Uterus (tissue), 4 donors: ENCODE measurements around the gene GTF2F2. TPM values are rescaled to one million over a fixed set of nuclear protein-coding genes. Genes with fewer than 3 reads are reported as not detected.

Experiments
- DNase-seq, 2 donors: peaks; one replicate each; pipeline ENCODE4 v3.0.0-alpha.2; 2019 to 2020
- H3K27ac ChIP-seq, 2 donors: fragments of 200-600 bp; sonication (generic); 1 replicate in 1 of 2; 2 replicates in 1 of 2; pipeline ENCODE4 v1.5.1; 2016 to 2018
- H3K27me3 ChIP-seq, 2 donors: fragments of 200-600 bp; sonication (generic); one replicate each; pipeline ENCODE4 v1.5.1; 2018 to 2019; ENCODE audit warnings: control low read depth in 1 of 2
- H3K36me3 ChIP-seq, 2 donors: fragments of 200-600 bp; sonication (generic); one replicate each; pipeline ENCODE4 v1.5.1; 2019; ENCODE audit warnings: control low read depth in 1 of 2
- H3K4me1 ChIP-seq, 2 donors: fragments of 200-600 bp; sonication (generic); one replicate each; pipeline ENCODE4 v1.5.1; 2018 to 2019; ENCODE audit warnings: control low read depth in 1 of 2
- H3K4me3 ChIP-seq, 2 donors: fragments of 200-600 bp; sonication (generic); 1 replicate in 1 of 2; 2 replicates in 1 of 2; pipeline ENCODE4 v1.5.1; 2018 to 2019; ENCODE audit warnings: mild to moderate bottlenecking in 1 of 2
- H3K9me3 ChIP-seq, 2 donors: fragments of 200-600 bp; sonication (generic); one replicate each; pipeline ENCODE4 v1.5.1; 2019; ENCODE audit warnings: control low read depth in 1 of 2
- CTCF ChIP-seq, 4 experiments: fragments of 200-600 bp in 2 of 4; fragments of 450-650 bp in 2 of 4; sonication (generic) in 2 of 4; IDR thresholded peaks; one replicate each; pipeline ENCODE4 v1.5.1; 2016 to 2019; ENCODE audit warnings: antibody characterized with exemption in 4 of 4, mild to moderate bottlenecking in 2 of 4, moderate library complexity in 1 of 4
- POLR2A ChIP-seq, 2 donors: fragments of 450-650 bp; IDR thresholded peaks; one replicate each; pipeline ENCODE4 v1.6.1; 2016; ENCODE audit warnings: antibody characterized with exemption in 2 of 2, mild to moderate bottlenecking in 1 of 2, moderate library complexity in 1 of 2
- intact Hi-C: fragments of 100-400 bp; cut with DNase I; formaldehyde crosslinking; loops from one replicate; pipeline ENCODE4 v1.15.1; 2023; ENCODE audit warnings: low total_unique reads
- total RNA-seq, 4 donors: library from RNA; depleted of rRNA in 3 of 4; stranded (reverse); fragments of >200 nt in 3 of 4; gene quantifications; one replicate each; pipeline versions ENCODE4 v1.1.0 to v1.2.4, GENCODE V29; 2014 to 2023
- donor health status: DM: yes; HTN: yes; CAD: no.

The GTF2F2 gene
- total RNA-seq, 4 donors from 2014 or later, result 6.2 to 35.1 (median 20.9) TPM

DNA sequence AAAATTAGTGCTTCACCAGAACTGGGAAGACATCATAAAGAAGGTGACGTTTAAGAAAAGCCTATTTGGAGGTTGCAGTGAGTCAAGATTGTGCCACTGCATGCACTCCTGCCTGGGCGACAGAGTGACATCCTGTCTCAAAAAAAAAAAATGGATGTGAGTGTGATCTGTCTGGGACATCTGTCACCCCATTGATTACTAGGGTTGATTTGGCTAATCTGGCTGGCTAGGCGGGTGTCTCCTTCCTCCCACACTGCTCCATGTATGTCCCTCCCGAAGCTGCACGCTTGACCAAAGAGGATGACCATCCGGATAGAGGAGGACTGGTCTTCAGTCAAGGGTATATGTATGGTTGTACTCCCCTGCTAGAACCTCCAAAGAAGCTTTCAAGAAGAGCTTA, 2.6 kb downstream of the GTF2F2 start:
- H3K9me3 ChIP-seq, result no peaks in the 10 kb centered on the region
- intact Hi-C loops, result no loop called here

DNA sequence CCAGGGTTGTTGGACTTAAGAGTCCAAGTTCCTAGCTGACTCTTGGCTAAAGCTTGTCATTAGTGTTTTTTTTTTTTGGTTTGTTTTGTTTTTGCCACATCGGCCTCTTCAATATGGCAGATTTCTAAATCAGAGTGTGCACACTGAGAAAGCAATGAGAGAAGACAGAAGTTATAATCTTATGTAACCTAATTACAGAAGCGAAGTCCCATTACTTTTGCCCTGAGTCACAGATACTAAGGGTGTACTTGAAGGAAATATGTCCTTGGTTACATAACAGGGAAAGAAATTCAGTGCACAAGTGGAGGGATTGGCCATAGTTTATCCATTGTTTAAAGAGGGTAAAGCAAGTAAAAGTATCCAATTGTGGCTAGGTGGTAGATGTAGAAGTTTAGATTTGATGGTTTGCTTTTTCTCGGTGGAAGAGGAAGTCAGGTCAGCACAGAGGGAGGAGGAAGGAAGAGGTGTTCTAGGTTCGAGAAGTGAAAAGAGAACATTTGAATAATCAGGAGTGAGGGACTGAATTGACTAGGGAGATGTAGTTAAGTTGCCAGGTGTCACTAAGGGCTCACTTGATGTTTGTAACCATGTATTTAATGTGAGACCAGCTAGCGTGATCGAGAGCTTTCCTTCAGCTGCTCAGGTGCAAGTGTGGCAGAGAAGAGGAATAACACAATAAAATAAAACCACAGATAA, 12.2 kb downstream of the GTF2F2 start:
- no peak overlapping the region for H3K4me3 ChIP-seq
- intact Hi-C loops, result no loop called here
- no peaks in the 10 kb centered on the region for H3K36me3 ChIP-seq
- H3K4me1 ChIP-seq, result no peaks in the 10 kb centered on the region
- no peak for DNase-seq
- H3K27ac ChIP-seq, result no peak overlapping the region
- H3K27me3 ChIP-seq, result no peaks in the 10 kb centered on the region
- no peaks in the 10 kb centered on the region for H3K9me3 ChIP-seq
- TF ChIP-seq POLR2A (IDR thresholded peaks at IDR 0.05), result no peak
- TF ChIP-seq CTCF (IDR thresholded peaks at IDR 0.05), result no peak

More for the DNA sequence above, 2.6 kb downstream of the GTF2F2 start:
- TF ChIP-seq CTCF (IDR thresholded peaks at IDR 0.05) (no peak), POLR2A (IDR thresholded peaks at IDR 0.05) (no peak)
- no peaks in the 10 kb centered on the region for H3K27me3 ChIP-seq
- peaks cover 0 to 5% of the 10 kb centered on the region in 2 donors for H3K4me1 ChIP-seq
- no peak overlapping the region for H3K4me3 ChIP-seq
- no peaks in the 10 kb centered on the region for H3K36me3 ChIP-seq
- no peak for DNase-seq
- H3K27ac ChIP-seq, result no peak overlapping the region

DNA sequence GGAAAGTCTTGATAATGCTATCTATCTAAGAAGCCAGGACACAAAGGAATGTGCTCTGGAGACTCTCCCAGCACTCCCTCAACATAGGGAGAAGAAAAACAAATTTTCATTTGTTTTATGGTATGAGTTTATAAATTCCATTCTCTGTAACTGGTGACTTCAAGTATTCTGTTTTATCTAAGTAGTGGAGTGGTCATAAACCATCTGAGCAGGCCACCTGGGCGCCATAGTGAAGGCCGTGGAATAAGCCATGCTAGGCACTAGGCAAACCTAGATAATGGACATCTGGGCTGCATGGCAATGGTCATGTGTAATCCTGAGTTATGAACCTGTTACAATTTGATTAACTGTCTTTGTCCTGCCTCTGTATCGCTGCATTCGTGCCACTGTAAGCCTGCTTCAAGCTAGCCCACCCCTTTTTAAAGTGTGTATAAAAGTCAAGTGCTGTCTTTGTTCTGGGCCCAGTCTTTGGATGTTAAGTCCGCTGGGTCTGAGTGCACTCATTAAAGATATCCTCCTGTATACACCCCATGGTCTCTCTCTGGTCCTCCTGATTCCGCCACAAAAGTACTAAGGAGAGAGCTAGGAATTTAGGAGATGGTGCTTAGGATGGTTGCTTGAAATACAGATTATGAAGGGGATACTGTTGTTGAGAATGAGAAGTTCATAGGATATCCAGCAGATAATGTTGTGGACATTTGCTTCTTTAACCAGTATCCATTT, 13.2 kb downstream of the GTF2F2 start:
- DNase-seq, result no peak
- no peak for TF ChIP-seq CTCF (IDR thresholded peaks at IDR 0.05)
- TF ChIP-seq POLR2A (IDR thresholded peaks at IDR 0.05), result no peak
- H3K36me3 ChIP-seq, result no peaks in the 10 kb centered on the region
- no peaks in the 10 kb centered on the region for H3K27me3 ChIP-seq
- no peaks in the 10 kb centered on the region for H3K4me1 ChIP-seq
- H3K27ac ChIP-seq, result no peak overlapping the region
- intact Hi-C loops, result no loop called here
- H3K9me3 ChIP-seq, result no peaks in the 10 kb centered on the region
- H3K4me3 ChIP-seq, result no peak overlapping the region

- TF ChIP-seq CTCF (IDR thresholded peaks at IDR 0.05), result no peak
- no peak for TF ChIP-seq POLR2A (IDR thresholded peaks at IDR 0.05)
- DNase-seq, result no peak
- Histone ChIP-seq H3K36me3 (no peaks in the 10 kb centered on the region), H3K4me3 (no peak overlapping the region), H3K27ac (no peak overlapping the region), H3K27me3 (no peaks in the 10 kb centered on the region), H3K4me1 (no peaks in the 10 kb centered on the region), H3K9me3 (no peaks in the 10 kb centered on the region)
- intact Hi-C loops, result no loop called here
Observed at GRCh38 chr13:45136741-45137504, 16.6 kb downstream of the GTF2F2 start.

DNA sequence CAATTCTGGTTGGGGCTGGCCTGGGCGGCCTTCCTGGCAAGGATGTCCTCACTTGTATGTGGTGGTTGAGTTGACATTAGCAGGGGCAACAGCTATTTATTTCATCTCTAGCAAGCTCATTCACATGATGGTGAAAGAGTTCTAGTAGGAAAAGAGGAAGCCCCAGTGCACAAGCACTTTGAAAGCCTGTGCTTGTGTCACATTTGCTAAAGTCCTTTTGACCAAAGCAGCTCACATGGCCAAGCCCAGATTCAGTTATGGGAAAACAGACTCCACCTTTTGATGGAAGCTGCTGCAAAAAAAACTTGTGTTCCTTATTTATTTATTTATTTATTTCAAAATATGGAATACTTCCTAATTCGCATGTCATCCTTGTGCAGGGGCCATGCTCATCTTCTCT, 17.2 kb downstream of the GTF2F2 start:
- Histone ChIP-seq H3K36me3 (no peaks in the 10 kb centered on the region), H3K4me3 (no peak overlapping the region), H3K27ac (no peak overlapping the region), H3K4me1 (no peaks in the 10 kb centered on the region), H3K27me3 (no peaks in the 10 kb centered on the region), H3K9me3 (no peaks in the 10 kb centered on the region)
- intact Hi-C loops, result no loop called here
- no peak for DNase-seq
- TF ChIP-seq CTCF (IDR thresholded peaks at IDR 0.05) (no peak), POLR2A (IDR thresholded peaks at IDR 0.05) (no peak)
